ENCODE measurements around the gene ITPR1.

Gene ITPR1

GRCh38 chr3:4471907-4472306, 21.2 kb upstream of the ITPR1 start:
- FAIRE-seq (no peak), DNase-seq (ENCODE audit: insufficient read length, low spot score) (no peak)
- TF ChIP-seq, protein P1, sequence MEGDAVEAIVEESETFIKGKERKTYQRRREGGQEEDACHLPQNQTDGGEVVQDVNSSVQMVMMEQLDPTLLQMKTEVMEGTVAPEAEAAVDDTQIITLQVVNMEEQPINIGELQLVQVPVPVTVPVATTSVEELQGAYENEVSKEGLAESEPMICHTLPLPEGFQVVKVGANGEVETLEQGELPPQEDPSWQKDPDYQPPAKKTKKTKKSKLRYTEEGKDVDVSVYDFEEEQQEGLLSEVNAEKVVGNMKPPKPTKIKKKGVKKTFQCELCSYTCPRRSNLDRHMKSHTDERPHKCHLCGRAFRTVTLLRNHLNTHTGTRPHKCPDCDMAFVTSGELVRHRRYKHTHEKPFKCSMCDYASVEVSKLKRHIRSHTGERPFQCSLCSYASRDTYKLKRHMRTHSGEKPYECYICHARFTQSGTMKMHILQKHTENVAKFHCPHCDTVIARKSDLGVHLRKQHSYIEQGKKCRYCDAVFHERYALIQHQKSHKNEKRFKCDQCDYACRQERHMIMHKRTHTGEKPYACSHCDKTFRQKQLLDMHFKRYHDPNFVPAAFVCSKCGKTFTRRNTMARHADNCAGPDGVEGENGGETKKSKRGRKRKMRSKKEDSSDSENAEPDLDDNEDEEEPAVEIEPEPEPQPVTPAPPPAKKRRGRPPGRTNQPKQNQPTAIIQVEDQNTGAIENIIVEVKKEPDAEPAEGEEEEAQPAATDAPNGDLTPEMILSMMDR (IDR thresholded peaks at IDR 0.05; ENCODE audit: insufficient read depth, missing control alignments) = no peak

GRCh38 chr3:4472312-4472711, 20.8 kb upstream of the ITPR1 start:
- DNase-seq (ENCODE audit: insufficient read length, low spot score) (no peak), FAIRE-seq (no peak)
- TF ChIP-seq, protein P1 (IDR thresholded peaks at IDR 0.05; ENCODE audit: insufficient read depth, missing control alignments) = no peak

GRCh38 chr3:4472766-4473165, 20.4 kb upstream of the ITPR1 start:
- FAIRE-seq (no peak), DNase-seq (ENCODE audit: insufficient read length, low spot score) (no peak)
- TF ChIP-seq, protein P1 (IDR thresholded peaks at IDR 0.05; ENCODE audit: insufficient read depth, missing control alignments) = no peak

GRCh38 chr3:4474683-4475490, 18.3 kb upstream of the ITPR1 start:
- DNase-seq (ENCODE audit: insufficient read length, low spot score) (no peak), FAIRE-seq (no peak)
- TF ChIP-seq, protein P1 (IDR thresholded peaks at IDR 0.05; ENCODE audit: insufficient read depth, missing control alignments) = no peak

GRCh38 chr3:4475804-4476203, 17.3 kb upstream of the ITPR1 start:
- DNase-seq (ENCODE audit: insufficient read length, low spot score) (no peak), FAIRE-seq (no peak)
- TF ChIP-seq, protein P1 (IDR thresholded peaks at IDR 0.05; ENCODE audit: insufficient read depth, missing control alignments) = no peak

GRCh38 chr3:4476496-4476895, 16.7 kb upstream of the ITPR1 start:
- no peak for DNase-seq (ENCODE audit: insufficient read length, low spot score)
- FAIRE-seq = no peak
- TF ChIP-seq, protein P1 (IDR thresholded peaks at IDR 0.05; ENCODE audit: insufficient read depth, missing control alignments) = no peak

DNA sequence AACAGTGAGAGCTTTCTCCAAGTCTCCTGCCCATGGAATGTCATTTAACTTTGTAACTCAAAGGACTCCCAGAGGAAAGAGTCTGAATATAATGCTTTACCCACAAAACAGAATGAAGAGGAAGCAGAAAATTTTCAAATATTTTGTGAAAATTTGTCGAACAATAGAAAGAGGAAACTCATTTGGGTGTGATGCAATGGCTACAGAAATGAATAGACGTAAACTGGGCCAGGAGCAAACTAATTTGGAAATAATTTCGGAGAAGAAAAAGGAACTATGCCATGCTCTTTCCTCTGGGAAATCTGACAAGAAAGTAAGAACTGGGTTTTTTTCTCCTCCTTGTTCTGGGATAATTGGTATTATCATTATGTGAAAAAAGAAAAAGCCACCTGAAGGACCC, 14.9 kb upstream of the ITPR1 start:
- TF ChIP-seq, protein P1 (IDR thresholded peaks at IDR 0.05; ENCODE audit: insufficient read depth, missing control alignments) = no peak
- no peak for FAIRE-seq
- no peak for DNase-seq (ENCODE audit: insufficient read length, low spot score)

Measured in D721Med (cell line).